ENCODE measurements around the gene ARL6IP5. TPM values are rescaled to one million over a fixed set of nuclear protein-coding genes. Genes with fewer than 3 reads are reported as not detected.

Gene ARL6IP5
- total and polyA plus RNA-seq, 2 of the 13 experiments (the other 11 are each of a cell fraction or from before 2014, with no cell fraction given) = 23.7 to 29.6 TPM

DNA sequence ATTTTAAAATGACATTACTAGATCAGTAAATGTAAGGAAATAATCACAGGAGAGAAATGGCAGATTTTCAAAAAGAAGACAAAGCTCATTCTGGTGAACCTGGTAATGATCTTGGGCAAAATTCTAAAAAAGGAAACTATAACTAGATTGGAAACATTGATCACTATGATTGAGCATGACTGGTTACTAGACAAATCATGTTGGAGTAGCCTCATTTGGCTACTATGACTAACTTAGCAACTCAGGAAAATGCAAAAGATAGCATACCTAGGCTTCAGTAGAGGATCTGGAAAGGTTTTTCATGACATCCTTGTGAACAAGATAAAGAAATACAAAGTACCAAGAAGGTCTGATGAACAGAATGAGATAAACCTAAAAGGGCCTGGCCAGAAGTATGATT, 25.0 kb upstream of the ARL6IP5 start:
- H3K9me3 ChIP-seq (ENCODE audit: low read length) = no peaks in the 10 kb centered on the region
- ATAC-seq = no peak
- no peak overlapping the region for H2AFZ ChIP-seq (ENCODE audit: low read length)
- H3K79me2 ChIP-seq (ENCODE audit: insufficient read depth, low read length) = no peaks in the 10 kb centered on the region
- no peak overlapping the region for H3K9ac ChIP-seq (ENCODE audit: insufficient read depth, low read depth, low read length)
- no peak overlapping the region for H3K4me3 ChIP-seq (replicated peaks in 1 of 3; ENCODE audit: insufficient read depth in 1 of 3, low read depth in 2 of 3, low read length in 3 of 3)
- CTCF ChIA-PET (ENCODE audit: low intra/inter-chr PET ratio, low total read pairs) = no interaction called here
- POLR2A ChIA-PET = no interaction called here
- DNase-seq (ENCODE audit: low spot score) = no peak
- no peaks in the 10 kb centered on the region for H3K4me1 ChIP-seq (ENCODE audit: insufficient read depth, low read length)
- TF ChIP-seq, protein P1, sequence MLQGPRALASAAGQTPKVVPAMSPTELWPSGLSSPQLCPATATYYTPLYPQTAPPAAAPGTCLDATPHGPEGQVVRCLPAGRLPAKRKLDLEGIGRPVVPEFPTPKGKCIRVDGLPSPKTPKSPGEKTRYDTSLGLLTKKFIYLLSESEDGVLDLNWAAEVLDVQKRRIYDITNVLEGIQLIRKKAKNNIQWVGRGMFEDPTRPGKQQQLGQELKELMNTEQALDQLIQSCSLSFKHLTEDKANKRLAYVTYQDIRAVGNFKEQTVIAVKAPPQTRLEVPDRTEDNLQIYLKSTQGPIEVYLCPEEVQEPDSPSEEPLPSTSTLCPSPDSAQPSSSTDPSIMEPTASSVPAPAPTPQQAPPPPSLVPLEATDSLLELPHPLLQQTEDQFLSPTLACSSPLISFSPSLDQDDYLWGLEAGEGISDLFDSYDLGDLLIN (CRISPR knock-in tag; IDR thresholded peaks at IDR 0.05; ENCODE audit: borderline replicate concordance) = no peak
- TF ChIP-seq MXD3 (CRISPR knock-in tag; IDR thresholded peaks at IDR 0.05) (no peak), PAWR (CRISPR knock-in tag; IDR thresholded peaks at IDR 0.05; ENCODE audit: borderline replicate concordance) (no peak), HDAC1 (CRISPR knock-in tag; IDR thresholded peaks at IDR 0.05) (no peak), TFDP1 (CRISPR knock-in tag; IDR thresholded peaks at IDR 0.05; ENCODE audit: borderline replicate concordance) (no peak), SNRNP70 (IDR thresholded peaks at IDR 0.05; ENCODE audit: low read depth, low read length) (no peak), POLR2A (IDR thresholded peaks at IDR 0.05; ENCODE audit: insufficient read depth in 1 of 2, low read depth in 2 of 2, low read length in 2 of 2) (no peak), ZNF670 (CRISPR knock-in tag; IDR thresholded peaks at IDR 0.05; ENCODE audit: borderline replicate concordance) (no peak), ZFP1 (CRISPR knock-in tag; IDR thresholded peaks at IDR 0.05) (no peak)
- TF ChIP-seq, protein P2, sequence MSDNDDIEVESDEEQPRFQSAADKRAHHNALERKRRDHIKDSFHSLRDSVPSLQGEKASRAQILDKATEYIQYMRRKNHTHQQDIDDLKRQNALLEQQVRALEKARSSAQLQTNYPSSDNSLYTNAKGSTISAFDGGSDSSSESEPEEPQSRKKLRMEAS (IDR thresholded peaks at IDR 0.05) = no peak
- H4K20me1 ChIP-seq (ENCODE audit: insufficient read depth, low read length) = no peaks in the 10 kb centered on the region; the same call in 1 of the 2 replicates
- H3K36me3 ChIP-seq (replicated peaks in 1 of 2; ENCODE audit: control insufficient read depth in 1 of 2, insufficient read depth in 2 of 2, low read length in 2 of 2) = peaks cover 7 to 46% of the 10 kb centered on the region in 2 experiments
- no peak overlapping the region for H3K4me2 ChIP-seq (ENCODE audit: low read depth, low read length)
- no peaks in the 10 kb centered on the region for H3K27me3 ChIP-seq (ENCODE audit: control insufficient read depth in 1 of 2, insufficient read depth in 2 of 2, low read length in 2 of 2)
- in situ Hi-C loops (cut with HindIII; ENCODE audit: extremely low pct_ligation_motif_present, low pct_unique_long_range_greater_than_20kb) (no loop called here), intact Hi-C loops (cut with micrococcal nuclease; ENCODE audit: unreplicated experiment) (no loop called here)
- BruUV-seq (replicated peaks) = no TSS peak
- H3K27ac ChIP-seq (ENCODE audit: extremely low read length, insufficient read depth, low read length) = no peak overlapping the region
- FAIRE-seq = no peak

Measured in HepG2 (cell line).